Thyroid gland (tissue), 4 donors: ENCODE data around the gene COMMD2.

Source experiments
- CTCF ChIP-seq, 6 experiments: fragments of 200-600 bp in 3 of 6; fragments of 450-650 bp in 3 of 6; sonication (generic) in 3 of 6; IDR thresholded peaks; one replicate each; pipeline ENCODE4 v1.5.1; 2016 to 2019; ENCODE audit warnings: antibody characterized with exemption in 6 of 6, mild to moderate bottlenecking in 2 of 6, inconsistent platforms in 1 of 6, moderate library complexity in 1 of 6
- POLR2A ChIP-seq, 2 donors: fragments of 450-650 bp; IDR thresholded peaks; one replicate each; pipeline ENCODE4 v1.6.1; 2017; ENCODE audit warnings: antibody characterized with exemption in 2 of 2, mild to moderate bottlenecking in 2 of 2, moderate library complexity in 1 of 2

- TF ChIP-seq CTCF (IDR thresholded peaks at IDR 0.05): no peak
- no peak for TF ChIP-seq POLR2A (IDR thresholded peaks at IDR 0.05)
These were observed 12.0 kb upstream of the COMMD2 start for GRCh38 chr3:149764302-149764701.
